Trophoblast cell (in vitro differentiated cells and primary cell): Measurements from ENCODE around the gene ORC6.

Experiments used
- DNase-seq, 2 donors: peaks; one replicate each; pipeline ENCODE4 v3.0.0-alpha.2; 2016
- H2AFZ ChIP-seq: 2 replicates; pipeline ENCODE4 v1.6.1; 2013; ENCODE audit warnings: low read length, moderate library complexity, mild to moderate bottlenecking; ENCODE audit not compliant: insufficient read depth, poor library complexity
- H2AK5ac ChIP-seq: 2 replicates; pipeline ENCODE4 v1.6.1; 2013; ENCODE audit warnings: mild to moderate bottlenecking, low read length
- H2BK120ac ChIP-seq: 2 replicates; pipeline ENCODE4 v1.6.1; 2013; ENCODE audit warnings: low read length, mild to moderate bottlenecking, moderate library complexity; ENCODE audit not compliant: insufficient read depth, poor library complexity
- H2BK12ac ChIP-seq: 2 replicates; pipeline ENCODE4 v1.6.1; 2013; ENCODE audit warnings: mild to moderate bottlenecking, low read length, moderate library complexity
- H2BK5ac ChIP-seq: 2 replicates; pipeline ENCODE4 v1.6.1; 2013; ENCODE audit warnings: low read length, low read depth, moderate library complexity, mild to moderate bottlenecking; ENCODE audit not compliant: poor library complexity
- H3K14ac ChIP-seq: 2 replicates; pipeline ENCODE4 v1.6.1; 2013; ENCODE audit warnings: mild to moderate bottlenecking, low read length
- H3K18ac ChIP-seq: 2 replicates; pipeline ENCODE4 v1.6.1; 2013; ENCODE audit warnings: mild to moderate bottlenecking, low read length
- H3K23ac ChIP-seq: 2 replicates; pipeline ENCODE4 v1.6.1; 2013; ENCODE audit warnings: low read length
- H3K27ac ChIP-seq: 2 replicates; pipeline ENCODE4 v1.5.1; 2013; ENCODE audit warnings: low read depth, mild to moderate bottlenecking, inconsistent platforms, low read length, moderate library complexity
- H3K27me3 ChIP-seq: 2 replicates; pipeline ENCODE4 v1.6.1; 2013; ENCODE audit warnings: inconsistent platforms, mild to moderate bottlenecking, low read length, moderate library complexity; ENCODE audit not compliant: insufficient read depth
- H3K36me3 ChIP-seq, 2 experiments: 1 replicate in 1 of 2; 2 replicates in 1 of 2; pipeline ENCODE4 v1.6.1; 2013; ENCODE audit warnings: low read length in 2 of 2, mild to moderate bottlenecking in 2 of 2, moderate library complexity in 1 of 2; ENCODE audit not compliant: insufficient read depth in 2 of 2, control insufficient read depth in 1 of 2
- H3K4ac ChIP-seq: 2 replicates; pipeline ENCODE4 v1.6.1; 2013; ENCODE audit warnings: low read depth, mild to moderate bottlenecking, low read length, moderate library complexity
- H3K4me1 ChIP-seq, 2 experiments: 1 replicate in 1 of 2; 2 replicates in 1 of 2; pipeline ENCODE4 v1.6.1; 2013; ENCODE audit warnings: low read length in 2 of 2, mild to moderate bottlenecking in 2 of 2, moderate library complexity in 1 of 2; ENCODE audit not compliant: insufficient read depth in 2 of 2, control insufficient read depth in 1 of 2
- H3K4me2 ChIP-seq: 2 replicates; pipeline ENCODE4 v1.6.1; 2013; ENCODE audit warnings: inconsistent platforms, mild to moderate bottlenecking, low read length, moderate library complexity
- H3K4me3 ChIP-seq: 2 replicates; pipeline ENCODE4 v1.5.1; 2013; ENCODE audit warnings: mild to moderate bottlenecking, low read depth, low read length, inconsistent platforms
- H3K79me1 ChIP-seq: one replicate; pipeline ENCODE4 v1.6.1; 2013; ENCODE audit warnings: low read length
- H3K79me2 ChIP-seq: 2 replicates; pipeline ENCODE4 v1.6.1; 2013; ENCODE audit warnings: low read length, mild to moderate bottlenecking; ENCODE audit not compliant: control insufficient read depth, insufficient read depth, poor library complexity
- H3K9ac ChIP-seq: 2 replicates; pipeline ENCODE4 v1.6.1; 2013; ENCODE audit warnings: mild to moderate bottlenecking, low read length
- H3K9me3 ChIP-seq: 2 replicates; pipeline ENCODE4 v1.6.1; 2013; ENCODE audit warnings: low read depth, mild to moderate bottlenecking, control low read depth, inconsistent platforms, low read length; ENCODE audit not compliant: insufficient read depth
- H4K12ac ChIP-seq: 2 replicates; pipeline ENCODE4 v1.6.1; 2013; ENCODE audit warnings: low read depth, mild to moderate bottlenecking, low read length, moderate library complexity
- H4K8ac ChIP-seq: 2 replicates; pipeline ENCODE4 v1.6.1; 2013; ENCODE audit warnings: low read depth, mild to moderate bottlenecking, low read length, moderate library complexity
- H4K91ac ChIP-seq: one replicate; pipeline ENCODE4 v1.6.1; 2013; ENCODE audit warnings: low read depth, mild to moderate bottlenecking, low read length, moderate library complexity
- WGBS: extraction: QIAGEN DNeasy Blood & Tissue Kit; methylation state at CpG from one replicate; pipeline ENCODE4 v1.1.7; 2013; ENCODE audit warnings: missing lambda C conversion rate; ENCODE audit not compliant: insufficient read length, insufficient coverage; ENCODE audit errors: extremely low coverage; 5-methylcytosine and 5-hydroxymethylcytosine counted together

The ORC6 gene

GRCh38 chr16:46728806-46729205 lies 39.3 kb downstream of the ORC6 start:
- H3K4ac ChIP-seq: no peak overlapping the region
- no peaks in the 10 kb centered on the region for H3K9me3 ChIP-seq
- H3K4me1 ChIP-seq: peaks cover 3 to 15% of the 10 kb centered on the region in 2 experiments
- no peak overlapping the region for H4K91ac ChIP-seq
- no peak overlapping the region for H4K8ac ChIP-seq
- H3K18ac ChIP-seq: no peak overlapping the region
- H3K27ac ChIP-seq: no peak overlapping the region
- H4K12ac ChIP-seq: no peak overlapping the region
- no peaks in the 10 kb centered on the region for H3K27me3 ChIP-seq
- WGBS: no CpG with 5 or more reads among the region's 14 CpGs
- H3K4me2 ChIP-seq: no peak overlapping the region
- H3K4me3 ChIP-seq: no peak overlapping the region
- H3K79me2 ChIP-seq: no peaks in the 10 kb centered on the region
- peaks cover 3 to 5% of the 10 kb centered on the region in 2 experiments for H3K36me3 ChIP-seq
- no peak overlapping the region for H2AFZ ChIP-seq
- no peak overlapping the region for H3K23ac ChIP-seq
- peak overlapping the region; percentile 49 for H3K14ac ChIP-seq
- no peaks in the 10 kb centered on the region for H3K79me1 ChIP-seq
- no peak overlapping the region for H2AK5ac ChIP-seq
- H2BK120ac ChIP-seq: no peak overlapping the region
- no peak overlapping the region for H3K9ac ChIP-seq
- DNase-seq: no peak
- H2BK12ac ChIP-seq: peak overlapping the region; percentile 18
- no peak overlapping the region for H2BK5ac ChIP-seq

GRCh38 chr16:46729326-46729995 lies 40.0 kb downstream of the ORC6 start:
- DNase-seq: no peak
- H3K4me3 ChIP-seq: no peak overlapping the region
- no CpG with 5 or more reads among the region's 7 CpGs for WGBS
- H4K12ac ChIP-seq: no peak overlapping the region
- no peak overlapping the region for H3K23ac ChIP-seq
- H3K79me2 ChIP-seq: no peaks in the 10 kb centered on the region
- H3K4ac ChIP-seq: no peak overlapping the region
- H3K4me1 ChIP-seq: peaks cover 3 to 15% of the 10 kb centered on the region in 2 experiments
- H4K8ac ChIP-seq: no peak overlapping the region
- no peak overlapping the region for H3K14ac ChIP-seq
- no peak overlapping the region for H2AK5ac ChIP-seq
- no peak overlapping the region for H3K9ac ChIP-seq
- no peak overlapping the region for H2BK5ac ChIP-seq
- no peaks in the 10 kb centered on the region for H3K9me3 ChIP-seq
- no peak overlapping the region for H3K4me2 ChIP-seq
- H2BK120ac ChIP-seq: no peak overlapping the region
- H3K36me3 ChIP-seq: peaks cover 3 to 5% of the 10 kb centered on the region in 2 experiments
- no peak overlapping the region for H2AFZ ChIP-seq
- H3K79me1 ChIP-seq: no peaks in the 10 kb centered on the region
- no peak overlapping the region for H2BK12ac ChIP-seq
- no peak overlapping the region for H4K91ac ChIP-seq
- H3K27me3 ChIP-seq: no peaks in the 10 kb centered on the region
- H3K18ac ChIP-seq: no peak overlapping the region
- H3K27ac ChIP-seq: no peak overlapping the region

GRCh38 chr16:46730126-46730525 lies 40.7 kb downstream of the ORC6 start:
- Histone ChIP-seq H3K9me3 (no peaks in the 10 kb centered on the region), H4K91ac (no peak overlapping the region), H3K27ac (no peak overlapping the region), H3K79me2 (no peaks in the 10 kb centered on the region), H3K27me3 (no peaks in the 10 kb centered on the region), H3K4me3 (no peak overlapping the region), H2BK5ac (no peak overlapping the region), H2BK120ac (no peak overlapping the region), H3K18ac (no peak overlapping the region), H3K79me1 (no peaks in the 10 kb centered on the region), H3K23ac (no peak overlapping the region), H2AK5ac (no peak overlapping the region), H3K4ac (no peak overlapping the region), H3K36me3 (peaks cover 3 to 5% of the 10 kb centered on the region in 2 experiments), H3K4me1 (peaks cover 3 to 15% of the 10 kb centered on the region in 2 experiments), H3K14ac (no peak overlapping the region), H2BK12ac (no peak overlapping the region), H2AFZ (no peak overlapping the region), H3K9ac (no peak overlapping the region), H4K12ac (no peak overlapping the region), H4K8ac (no peak overlapping the region), H3K4me2 (no peak overlapping the region)
- WGBS: no CpG with 5 or more reads among the region's 8 CpGs
- no peak for DNase-seq

- WGBS: no CpG with 5 or more reads among the region's 17 CpGs
- no peak overlapping the region for H4K8ac ChIP-seq
- no peak overlapping the region for H3K4me2 ChIP-seq
- H4K12ac ChIP-seq: no peak overlapping the region
- H3K36me3 ChIP-seq: peaks cover 3 to 5% of the 10 kb centered on the region in 2 experiments
- H2BK12ac ChIP-seq: no peak overlapping the region
- peak overlapping the region; percentile 39 for H2BK120ac ChIP-seq
- no peak for DNase-seq
- no peak overlapping the region for H4K91ac ChIP-seq
- H3K18ac ChIP-seq: no peak overlapping the region
- no peaks in the 10 kb centered on the region for H3K9me3 ChIP-seq
- H3K9ac ChIP-seq: no peak overlapping the region
- no peak overlapping the region for H2BK5ac ChIP-seq
- H3K27ac ChIP-seq: no peak overlapping the region
- no peaks in the 10 kb centered on the region for H3K79me2 ChIP-seq
- no peak overlapping the region for H2AFZ ChIP-seq
- no peaks in the 10 kb centered on the region for H3K27me3 ChIP-seq
- H3K4me3 ChIP-seq: no peak overlapping the region
- peaks cover 3 to 15% of the 10 kb centered on the region in 2 experiments for H3K4me1 ChIP-seq
- H3K23ac ChIP-seq: no peak overlapping the region
- no peak overlapping the region for H2AK5ac ChIP-seq
- no peak overlapping the region for H3K4ac ChIP-seq
- peaks cover under 1% of the 10 kb centered on the region for H3K79me1 ChIP-seq
- no peak overlapping the region for H3K14ac ChIP-seq
Observed at GRCh38 chr16:46730801-46731690, 41.6 kb downstream of the ORC6 start.
